GM21447 (cell line): ENCODE data around the gene S100A2.
"Not testable (repeated sequence)": the region's sequence is repeated elsewhere in the genome, so short reads cannot be mapped to it uniquely, and the experiment has no call there.

Experiments
- ATAC-seq: cut with Tn5 transposase; IDR thresholded peaks from one replicate; pipeline ENCODE4 v1.9.1; 2021; ENCODE audit not compliant: unreplicated experiment

S100A2 gene

DNA sequence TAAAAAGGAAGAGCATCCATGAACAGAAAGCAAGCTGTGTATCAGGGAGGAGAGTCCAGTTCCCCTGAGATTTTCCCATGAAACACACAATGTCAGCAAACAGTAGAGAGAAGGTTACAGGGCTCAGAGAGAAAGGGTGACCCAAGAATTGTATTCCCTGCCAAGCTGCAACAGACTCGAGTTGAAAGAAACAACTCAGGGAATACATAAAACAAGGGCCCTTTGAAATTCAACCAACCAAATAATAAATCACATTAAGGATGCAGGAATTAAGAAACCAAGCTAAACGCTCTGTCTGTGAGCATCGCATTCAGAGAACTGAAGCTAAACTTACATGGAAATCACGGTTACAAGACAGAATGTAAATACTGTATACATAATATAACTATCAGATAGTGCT, 27.1 kb upstream of the S100A2 start:
- ATAC-seq, result no peak

DNA sequence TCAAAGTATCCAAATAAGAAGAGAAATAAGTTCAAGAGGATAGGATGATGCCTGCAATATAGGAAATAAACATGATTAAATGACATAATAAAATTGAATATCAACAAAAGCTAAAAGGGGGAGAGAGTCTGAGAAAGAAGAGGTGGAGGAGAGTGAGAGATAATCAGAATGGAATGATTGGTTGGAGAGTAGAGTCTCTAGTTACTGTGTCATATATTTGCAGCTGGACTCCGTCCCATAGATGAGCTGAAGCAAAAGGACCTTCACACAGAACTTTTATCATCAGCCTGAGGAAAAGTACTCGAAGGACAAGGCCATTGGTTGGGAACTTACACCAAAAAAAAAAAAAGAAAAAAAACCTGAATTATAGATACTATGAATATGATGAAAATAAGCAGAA, 22.8 kb upstream of the S100A2 start:
- no peak for ATAC-seq

DNA sequence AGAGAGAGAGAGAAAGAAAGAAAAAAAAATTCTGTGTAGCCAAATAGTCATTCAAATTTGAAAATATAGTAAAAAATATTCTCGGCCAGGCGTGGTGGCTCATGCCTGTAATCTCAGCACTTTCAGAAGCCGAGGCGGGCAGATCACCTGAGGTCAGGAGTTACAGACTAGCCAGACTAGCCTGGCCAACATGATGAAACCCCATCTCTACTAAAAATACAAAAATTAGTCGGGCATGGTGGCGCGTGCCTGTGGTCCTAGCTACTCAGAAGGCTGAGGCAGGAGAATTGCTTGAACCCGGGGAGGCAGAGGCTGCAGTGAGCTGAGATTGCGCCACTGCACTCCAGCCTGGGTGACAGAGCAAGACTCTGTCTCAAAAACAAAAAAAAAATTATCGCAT, 22.4 kb upstream of the S100A2 start:
- not testable (repeated sequence) for ATAC-seq

DNA sequence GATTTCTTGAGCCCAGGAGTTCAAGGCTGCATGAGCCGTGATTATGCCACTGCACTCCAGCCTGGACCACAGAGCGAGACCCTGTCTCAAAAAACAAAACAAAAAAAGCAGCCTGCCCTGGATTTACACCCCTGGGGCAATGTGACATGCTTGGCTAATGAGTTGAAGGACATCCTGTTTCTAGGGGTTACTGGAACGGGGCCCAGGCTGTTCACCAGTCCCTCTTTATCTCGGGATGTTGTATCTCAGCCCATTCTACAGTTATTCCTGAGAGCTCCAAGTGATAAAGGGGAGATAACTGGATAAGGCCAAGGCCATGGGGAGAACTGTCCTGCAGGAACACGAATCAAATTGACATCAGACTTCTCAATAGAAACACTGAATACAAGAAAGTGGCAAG, 21.7 kb upstream of the S100A2 start:
- no peak for ATAC-seq

DNA sequence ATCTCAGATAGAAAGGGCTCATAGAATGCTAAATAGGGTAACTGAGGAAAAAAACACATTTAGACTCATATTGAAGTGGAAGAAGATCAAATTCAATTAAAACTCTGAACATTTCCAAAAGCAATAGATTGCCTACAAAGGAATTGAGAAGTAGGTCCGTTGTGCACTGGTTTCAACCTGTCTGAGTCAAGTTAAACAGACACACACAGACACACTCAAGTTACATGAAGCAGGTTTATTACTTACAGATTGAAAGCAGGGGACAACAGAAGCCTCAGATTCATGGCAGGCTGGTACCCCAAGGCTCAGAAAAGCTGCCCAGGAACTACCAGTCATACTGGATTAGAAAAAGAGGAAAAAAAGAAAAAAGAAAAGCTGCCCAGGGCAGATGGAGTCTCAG, 20.7 kb upstream of the S100A2 start:
- ATAC-seq, result no peak

DNA sequence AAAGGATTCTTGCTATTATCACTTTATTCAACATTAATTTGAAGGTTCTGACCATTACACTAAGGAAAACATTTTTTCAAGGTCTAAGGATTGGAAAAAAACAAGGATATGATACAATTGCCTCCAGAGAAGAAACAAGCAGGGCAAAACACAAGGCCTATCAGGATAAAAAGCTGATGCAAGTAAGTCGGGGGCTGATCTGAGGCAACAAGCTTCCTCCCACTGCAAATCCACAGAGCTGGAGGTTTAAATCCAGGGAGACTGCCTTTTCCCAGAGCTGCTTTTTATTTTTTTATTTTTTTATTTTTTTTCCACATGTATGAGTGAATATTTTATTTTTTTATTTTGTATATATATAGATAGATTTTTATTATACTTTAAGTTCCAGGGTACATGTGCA, 19.4 kb upstream of the S100A2 start:
- no peak for ATAC-seq

DNA sequence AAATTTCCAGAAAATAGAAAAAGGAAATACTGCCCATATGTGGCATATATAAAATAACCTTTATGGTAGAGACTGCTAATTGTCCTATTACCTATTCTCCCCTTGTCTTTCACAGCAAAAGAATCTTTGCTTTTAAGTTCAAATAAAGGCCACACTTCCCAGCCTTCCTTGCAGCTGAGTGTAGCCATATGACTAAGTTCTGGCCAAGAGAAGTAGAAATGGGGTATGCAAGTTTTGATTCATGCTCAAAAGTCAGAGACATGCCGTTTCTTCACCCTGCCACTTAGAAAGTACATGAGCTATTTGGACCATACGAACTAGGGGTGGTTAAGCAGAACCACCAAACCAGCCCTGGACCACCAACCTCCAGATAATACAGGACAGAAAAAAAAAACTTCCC, 18.3 kb upstream of the S100A2 start:
- ATAC-seq, result no peak

DNA sequence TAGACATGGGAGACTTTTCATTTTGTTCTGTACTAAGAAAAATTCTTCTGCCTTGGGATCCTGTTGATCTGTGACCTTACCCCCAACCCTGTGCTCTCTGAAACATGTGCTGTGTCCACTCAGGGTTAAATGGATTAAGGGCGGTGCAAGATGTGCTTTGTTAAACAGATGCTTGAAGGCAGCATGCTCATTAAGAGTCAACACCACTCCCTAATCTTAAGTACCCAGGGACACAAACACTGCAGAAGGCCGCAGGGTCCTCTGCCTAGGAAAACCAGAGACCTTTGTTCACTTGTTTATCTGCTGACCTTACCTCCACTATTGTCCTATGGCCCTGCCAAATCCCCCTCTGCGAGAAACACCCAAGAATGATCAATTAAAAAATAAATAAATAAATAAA, 17.9 kb upstream of the S100A2 start:
- ATAC-seq, result not testable (repeated sequence)

DNA sequence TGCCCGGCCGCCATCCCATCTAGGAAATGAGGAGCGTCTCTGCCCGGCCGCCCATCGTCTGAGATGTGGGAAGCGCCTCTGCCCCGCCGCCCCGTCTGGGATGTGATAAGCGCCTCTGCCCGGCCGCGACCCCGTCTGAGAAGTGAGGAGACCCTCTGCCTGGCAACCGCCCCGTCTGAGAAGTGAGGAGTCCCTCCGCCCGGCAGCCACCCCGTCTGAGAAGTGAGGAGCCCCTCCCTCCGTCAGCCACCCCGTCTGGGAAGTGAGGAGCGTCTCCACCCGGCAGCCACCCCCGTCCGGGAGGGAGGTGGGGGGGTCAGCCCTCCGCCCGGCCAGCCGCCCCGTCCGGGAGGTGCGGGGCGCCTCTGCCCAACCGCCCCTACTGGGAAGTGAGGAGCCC, 17.2 kb upstream of the S100A2 start:
- not testable (repeated sequence) for ATAC-seq

DNA sequence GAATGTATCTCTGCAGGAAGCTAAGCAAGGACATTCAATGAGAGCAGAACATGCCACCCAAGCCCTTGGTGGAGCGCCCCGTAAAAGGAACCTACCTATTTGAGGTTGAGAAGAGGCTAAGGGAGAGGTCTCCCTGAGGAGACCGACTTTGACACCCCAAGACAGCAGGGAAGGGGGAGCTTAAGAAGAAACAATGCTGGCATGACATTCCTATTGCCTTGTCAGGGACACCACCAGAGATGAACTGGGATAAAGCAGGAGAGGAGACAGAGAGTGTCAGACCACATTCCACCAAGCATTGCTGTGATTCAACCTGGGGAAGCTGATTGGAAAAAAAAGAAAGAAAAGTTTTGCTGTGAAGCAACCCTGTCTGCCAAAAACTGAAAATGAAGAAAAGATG, 13.3 kb upstream of the S100A2 start:
- no peak for ATAC-seq

DNA sequence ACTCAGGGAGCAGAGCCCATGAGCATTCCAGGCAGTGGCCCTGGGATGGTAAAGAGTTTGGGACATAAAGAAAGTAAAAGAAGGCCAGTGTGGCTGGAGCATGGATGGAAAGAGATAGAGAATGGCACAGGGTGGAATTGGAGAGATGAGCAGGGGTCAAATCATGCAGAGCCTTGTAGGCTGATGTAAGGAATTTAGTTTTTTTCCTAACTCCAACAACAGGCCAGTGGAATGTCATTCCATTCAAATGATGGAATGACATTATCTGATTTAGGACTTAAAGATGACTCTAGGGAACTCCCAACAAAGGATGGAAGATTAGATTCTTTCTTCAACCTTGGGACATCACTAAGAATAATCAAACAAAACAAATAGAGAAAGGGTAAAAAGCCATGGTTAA, 12.8 kb upstream of the S100A2 start:
- ATAC-seq, result no peak

DNA sequence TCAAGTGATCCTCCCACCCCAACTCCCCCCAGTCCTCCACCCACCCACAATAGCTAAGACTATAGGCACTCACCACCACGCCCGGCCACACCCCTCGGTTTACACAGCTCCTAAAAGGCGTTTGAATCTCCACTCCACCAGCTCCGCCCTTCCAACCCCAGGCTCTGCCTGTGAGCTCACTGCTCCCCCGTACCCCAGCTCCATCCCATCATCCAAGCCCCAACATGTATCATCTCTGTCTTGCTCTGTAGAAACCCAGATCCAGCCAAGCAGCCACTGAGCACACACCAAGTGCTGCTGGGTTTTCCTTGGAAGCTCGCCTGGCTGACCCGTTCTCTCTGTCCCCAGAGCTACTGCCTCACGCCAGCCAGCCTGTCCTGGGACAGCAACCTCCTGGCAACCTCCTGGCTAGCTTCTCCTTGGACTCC, 12.0 kb upstream of the S100A2 start:
- no peak for ATAC-seq

DNA sequence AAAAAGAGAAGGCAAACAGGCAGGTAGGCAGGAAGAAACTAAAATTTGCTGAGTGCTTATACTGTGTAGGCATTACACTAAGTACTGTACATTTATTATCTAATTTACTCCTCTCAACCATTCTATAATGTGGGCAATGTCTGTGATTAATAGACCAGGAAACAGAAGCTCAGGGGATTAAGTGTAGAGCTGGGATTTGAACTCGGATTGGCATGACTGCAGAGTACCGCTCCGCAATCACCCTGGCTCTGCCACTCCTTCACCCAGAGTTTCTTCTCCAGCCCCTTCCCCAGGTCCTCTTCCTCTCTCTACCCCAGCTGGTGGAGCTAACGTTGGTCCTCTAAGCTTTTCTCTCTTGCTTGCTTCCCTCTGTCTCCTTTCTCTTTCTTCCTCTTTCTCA, 11.5 kb upstream of the S100A2 start:
- no peak for ATAC-seq

DNA sequence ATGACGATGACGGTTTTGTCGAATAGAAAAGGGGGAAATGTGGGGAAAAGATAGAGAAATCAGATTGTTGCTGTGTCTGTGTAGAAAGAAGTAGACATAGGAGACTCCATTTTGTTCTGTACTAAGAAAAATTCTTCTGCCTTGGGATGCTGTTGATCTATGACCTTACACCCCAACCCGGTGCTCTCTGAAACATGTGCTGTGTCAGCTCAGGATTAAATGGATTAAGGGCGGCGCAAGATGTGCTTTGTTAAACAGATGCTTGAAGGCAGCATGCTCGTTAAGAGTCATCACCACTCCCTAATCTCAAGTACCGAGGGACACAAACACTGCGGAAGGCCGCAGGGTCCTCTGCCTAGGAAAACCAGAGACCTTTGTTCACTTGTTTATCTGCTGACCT, 9.9 kb upstream of the S100A2 start:
- ATAC-seq, result not testable (repeated sequence)

DNA sequence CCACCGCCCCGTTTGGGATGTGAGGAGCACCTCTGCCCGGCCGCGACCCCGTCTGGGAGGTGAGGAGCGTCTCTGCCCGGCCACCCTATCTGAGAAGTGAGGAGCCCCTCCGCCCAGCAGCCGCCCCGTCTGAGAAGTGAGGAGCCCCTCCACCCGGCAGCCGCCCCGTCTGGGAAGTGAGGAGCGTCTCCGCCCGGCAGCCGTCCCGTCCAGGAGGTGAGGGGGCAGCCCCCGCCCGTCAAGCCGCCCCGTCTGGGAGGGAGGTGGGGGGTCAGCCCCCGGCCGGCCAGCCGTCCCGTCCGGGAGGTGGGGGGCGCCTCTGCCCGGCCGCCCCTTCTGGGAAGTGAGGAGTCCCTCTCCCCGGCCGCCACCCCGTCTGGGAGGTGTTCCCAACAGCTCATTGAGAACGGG, 9.4 kb upstream of the S100A2 start:
- not testable (repeated sequence) for ATAC-seq

DNA sequence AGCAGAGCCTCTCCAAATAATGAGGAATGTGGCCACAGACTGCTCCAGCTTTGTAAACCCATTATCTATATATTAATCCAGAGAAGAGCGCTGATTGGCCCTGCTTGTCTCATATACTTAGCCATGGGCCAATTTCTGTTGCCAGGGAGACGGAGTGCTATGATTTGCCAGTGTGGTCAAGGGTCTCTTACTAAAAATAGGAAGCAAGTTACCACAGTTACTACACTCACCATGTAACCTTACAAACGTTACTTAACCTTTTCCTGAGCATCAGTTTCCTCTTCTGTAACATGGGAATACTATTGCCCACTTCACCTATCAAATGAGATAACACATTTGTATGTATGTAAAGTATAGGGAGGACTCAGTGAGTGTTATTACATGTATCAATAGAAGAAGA, 7.7 kb upstream of the S100A2 start:
- ATAC-seq, result no peak

DNA sequence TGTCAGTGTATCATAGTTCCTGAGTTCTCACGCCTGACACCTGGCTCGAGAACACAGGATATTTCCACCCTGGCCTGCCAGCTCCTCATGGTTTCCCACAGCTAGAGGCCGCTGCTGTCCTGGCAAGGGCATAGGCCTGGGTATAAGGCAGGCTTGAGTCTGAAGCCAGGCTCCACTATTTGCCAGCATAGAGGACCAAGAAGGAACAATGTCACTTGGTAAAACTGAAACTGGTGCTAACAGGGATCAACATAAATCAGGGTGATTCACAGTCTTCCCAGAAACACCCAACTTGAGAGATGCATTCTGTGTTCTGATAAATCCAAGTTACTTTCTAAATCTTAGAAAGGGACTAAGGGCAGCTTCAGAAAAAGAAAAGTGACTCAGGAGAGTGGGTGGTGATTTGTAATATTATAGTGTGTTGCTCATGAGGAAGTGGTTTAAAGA, 6.9 kb upstream of the S100A2 start:
- no peak for ATAC-seq

DNA sequence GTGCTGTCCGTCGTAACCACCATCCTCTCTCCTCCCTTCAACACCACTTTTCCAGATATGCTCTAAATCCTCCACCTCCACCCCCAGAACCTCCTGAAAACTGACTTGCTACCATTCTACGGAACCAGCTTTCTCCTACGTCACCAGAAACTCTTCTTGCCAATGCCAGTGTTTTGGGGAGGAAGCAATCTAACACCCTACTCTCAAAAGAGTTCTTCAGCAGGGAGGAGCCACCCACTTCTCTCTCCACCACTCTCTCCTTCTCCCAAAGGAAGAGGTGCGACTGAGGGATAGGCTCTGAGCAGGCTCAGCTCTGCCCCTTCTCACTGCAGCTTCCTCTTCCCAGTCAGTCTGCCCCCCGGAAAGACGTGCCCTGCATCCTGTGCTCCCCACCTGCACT, 6.1 kb upstream of the S100A2 start:
- ATAC-seq, result no peak

DNA sequence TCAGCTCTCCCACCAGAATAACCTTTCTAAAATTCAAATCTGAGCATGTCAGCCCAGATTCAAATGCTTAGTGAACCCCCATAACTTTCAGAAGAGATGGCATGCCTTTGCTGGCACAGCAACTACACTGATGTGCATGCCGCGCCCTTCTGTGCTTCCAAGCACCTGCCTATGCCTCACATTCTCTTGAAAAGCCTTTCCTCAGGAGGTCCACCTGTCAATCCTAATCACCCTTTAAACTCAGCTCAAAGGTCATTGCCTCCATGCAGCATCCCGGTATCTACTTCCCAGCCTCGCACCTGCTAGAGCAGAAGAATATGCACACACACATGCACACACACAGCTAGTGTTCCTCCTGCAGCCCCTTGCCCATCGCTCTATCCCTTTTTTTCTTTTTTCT, 5.2 kb upstream of the S100A2 start:
- ATAC-seq, result no peak

DNA sequence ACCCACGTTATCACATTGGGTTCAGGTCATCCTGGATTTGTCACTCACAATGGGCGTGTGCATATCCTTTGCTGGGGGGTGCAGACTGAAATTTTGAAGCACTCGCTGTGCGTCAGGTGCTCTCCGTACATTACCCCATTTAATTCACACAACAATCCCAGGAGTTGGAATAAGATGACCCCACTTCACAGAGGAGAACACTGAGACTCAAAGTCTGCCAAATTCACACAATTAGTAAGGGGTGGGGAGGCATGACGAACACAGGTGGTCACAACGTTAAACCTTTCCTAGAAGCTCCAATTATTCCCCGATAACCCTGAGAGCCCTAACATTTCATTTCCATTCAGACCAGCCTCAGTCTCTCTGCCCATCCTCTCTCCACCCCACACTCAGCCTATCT, 3.8 kb upstream of the S100A2 start:
- no peak for ATAC-seq

DNA sequence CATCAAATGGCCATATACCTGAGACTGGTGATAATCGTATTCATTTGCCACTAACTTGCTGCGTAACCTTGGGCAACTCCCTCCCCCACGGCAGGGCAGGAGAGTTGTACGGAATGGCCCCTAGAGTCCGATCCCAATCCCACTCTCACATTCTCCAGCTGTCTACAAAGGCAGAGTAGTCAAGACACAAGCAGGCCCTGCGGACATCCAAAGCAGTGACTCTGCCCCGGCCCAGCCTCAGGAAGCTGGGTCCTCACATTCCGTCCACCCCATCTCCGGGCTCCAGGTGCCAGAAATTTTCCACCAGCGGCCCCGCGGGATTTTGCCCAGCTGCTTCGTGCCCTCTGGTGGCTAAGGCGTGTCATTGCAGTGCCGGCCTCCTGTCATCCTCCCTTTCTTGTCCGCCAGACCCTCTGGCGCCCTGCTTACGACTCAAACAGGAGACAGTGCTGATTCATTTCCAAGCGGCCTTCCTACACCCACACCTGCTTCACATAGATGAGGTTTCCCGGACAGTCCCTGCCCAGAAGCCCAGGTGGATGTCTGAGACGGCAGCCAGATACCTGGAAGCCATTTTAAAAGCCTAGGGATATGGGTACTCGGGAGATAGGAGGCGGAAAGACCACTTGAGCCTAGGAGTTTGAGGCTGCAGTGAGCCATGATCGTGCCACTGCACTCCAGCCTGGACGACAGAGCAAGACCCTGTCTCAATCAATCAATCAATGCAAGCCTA, 2.9 kb upstream of the S100A2 start:
- ATAC-seq, result no peak

DNA sequence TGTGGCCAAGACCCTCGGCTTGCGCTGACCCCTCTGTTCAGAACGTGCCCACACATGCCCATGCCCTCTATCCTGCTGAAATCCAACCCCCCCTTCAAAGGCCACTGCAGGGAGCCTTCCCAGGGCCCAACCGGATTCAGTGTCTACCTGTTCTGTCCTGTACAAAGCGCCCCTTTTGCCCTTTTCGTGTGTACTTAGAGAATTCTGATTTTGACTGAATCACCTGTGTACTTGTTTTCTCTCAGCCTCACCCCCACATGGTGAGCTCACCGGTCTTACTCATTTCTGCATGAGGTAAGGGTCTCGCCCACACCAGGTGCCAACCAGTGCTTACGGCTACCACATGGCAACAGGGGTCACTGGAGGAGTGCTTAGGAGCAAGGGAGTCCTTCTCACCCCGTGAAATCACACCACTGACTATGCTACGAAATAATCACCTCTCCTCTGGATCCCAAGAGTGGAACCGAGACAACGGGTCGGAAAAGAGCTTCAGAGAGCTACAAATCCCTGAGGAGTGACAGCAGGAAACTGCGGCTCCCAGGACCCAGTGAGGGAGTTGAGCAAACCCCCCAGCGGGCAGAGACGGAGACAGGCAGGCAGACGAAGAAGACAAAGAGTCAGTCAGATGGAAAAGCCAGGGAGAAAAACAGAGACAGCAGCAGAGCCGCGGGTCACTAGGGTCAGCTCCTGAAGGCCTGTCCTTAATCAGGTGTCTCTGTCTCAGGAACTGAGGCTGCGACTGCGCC, 2.1 kb upstream of the S100A2 start:
- no peak for ATAC-seq
